Smooth muscle cell of the umbilical artery (primary cell): ENCODE results near the gene CCP110. TPM values are rescaled to one million over a fixed set of nuclear protein-coding genes. Genes with fewer than 3 reads are reported as not detected.

Experiments used
- total RNA-seq: library from RNA; depleted of rRNA; stranded (reverse); fragments of >200 nt; gene quantifications from 2 replicates; pipeline ENCODE4 v1.2.3, GENCODE V29; 2014

CCP110 gene, protein sequence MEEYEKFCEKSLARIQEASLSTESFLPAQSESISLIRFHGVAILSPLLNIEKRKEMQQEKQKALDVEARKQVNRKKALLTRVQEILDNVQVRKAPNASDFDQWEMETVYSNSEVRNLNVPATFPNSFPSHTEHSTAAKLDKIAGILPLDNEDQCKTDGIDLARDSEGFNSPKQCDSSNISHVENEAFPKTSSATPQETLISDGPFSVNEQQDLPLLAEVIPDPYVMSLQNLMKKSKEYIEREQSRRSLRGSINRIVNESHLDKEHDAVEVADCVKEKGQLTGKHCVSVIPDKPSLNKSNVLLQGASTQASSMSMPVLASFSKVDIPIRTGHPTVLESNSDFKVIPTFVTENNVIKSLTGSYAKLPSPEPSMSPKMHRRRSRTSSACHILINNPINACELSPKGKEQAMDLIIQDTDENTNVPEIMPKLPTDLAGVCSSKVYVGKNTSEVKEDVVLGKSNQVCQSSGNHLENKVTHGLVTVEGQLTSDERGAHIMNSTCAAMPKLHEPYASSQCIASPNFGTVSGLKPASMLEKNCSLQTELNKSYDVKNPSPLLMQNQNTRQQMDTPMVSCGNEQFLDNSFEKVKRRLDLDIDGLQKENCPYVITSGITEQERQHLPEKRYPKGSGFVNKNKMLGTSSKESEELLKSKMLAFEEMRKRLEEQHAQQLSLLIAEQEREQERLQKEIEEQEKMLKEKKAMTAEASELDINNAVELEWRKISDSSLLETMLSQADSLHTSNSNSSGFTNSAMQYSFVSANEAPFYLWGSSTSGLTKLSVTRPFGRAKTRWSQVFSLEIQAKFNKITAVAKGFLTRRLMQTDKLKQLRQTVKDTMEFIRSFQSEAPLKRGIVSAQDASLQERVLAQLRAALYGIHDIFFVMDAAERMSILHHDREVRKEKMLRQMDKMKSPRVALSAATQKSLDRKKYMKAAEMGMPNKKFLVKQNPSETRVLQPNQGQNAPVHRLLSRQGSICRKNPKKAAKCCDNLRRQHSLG
- total RNA-seq = 11.0 and 18.9 TPM in 2 replicates

DNA sequence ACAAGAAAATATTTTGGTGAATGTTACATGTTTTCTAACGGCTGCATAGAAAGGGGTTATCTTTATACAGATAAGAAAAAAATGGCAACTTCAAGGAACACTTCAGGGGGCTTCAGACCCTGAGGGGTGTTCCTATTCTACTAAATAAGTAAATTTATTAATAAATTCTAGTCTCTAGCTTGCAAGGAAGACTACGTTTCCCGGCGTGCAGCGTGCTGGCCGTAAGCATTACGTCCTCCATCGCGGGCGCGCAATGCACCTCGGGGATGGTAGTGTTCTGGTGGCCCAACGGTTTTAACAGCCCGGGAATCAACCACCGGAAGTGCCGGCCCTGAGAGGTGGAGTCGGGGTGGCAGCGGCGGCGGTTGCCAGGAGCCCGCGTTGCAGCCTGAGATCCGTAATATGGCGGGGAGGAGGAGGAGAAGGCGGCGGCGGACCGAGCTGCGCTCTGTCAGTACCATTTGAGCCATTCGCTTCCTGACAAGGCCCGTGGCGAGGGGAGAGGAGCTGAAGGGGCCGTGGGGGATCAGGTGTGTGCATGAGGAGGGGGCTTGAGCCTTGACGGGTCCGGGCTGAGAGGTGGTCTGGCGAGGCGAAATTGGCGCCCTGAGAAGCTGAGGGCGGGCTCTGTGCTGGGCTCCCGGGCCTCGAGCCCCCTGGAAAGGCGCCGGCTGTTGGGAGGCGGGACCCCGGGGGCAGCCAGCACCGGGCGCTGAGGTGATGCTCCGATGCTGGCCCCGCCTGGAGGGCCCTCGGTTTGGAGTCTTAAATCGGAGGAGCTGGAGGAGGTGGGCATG is at the start of gene CCP110:
Gene CCP110 (plus strand): TSS at position 384 of the 797 bp plus-strand sequence. CDS start 3,940 bp downstream, outside the sequence.

DNA sequence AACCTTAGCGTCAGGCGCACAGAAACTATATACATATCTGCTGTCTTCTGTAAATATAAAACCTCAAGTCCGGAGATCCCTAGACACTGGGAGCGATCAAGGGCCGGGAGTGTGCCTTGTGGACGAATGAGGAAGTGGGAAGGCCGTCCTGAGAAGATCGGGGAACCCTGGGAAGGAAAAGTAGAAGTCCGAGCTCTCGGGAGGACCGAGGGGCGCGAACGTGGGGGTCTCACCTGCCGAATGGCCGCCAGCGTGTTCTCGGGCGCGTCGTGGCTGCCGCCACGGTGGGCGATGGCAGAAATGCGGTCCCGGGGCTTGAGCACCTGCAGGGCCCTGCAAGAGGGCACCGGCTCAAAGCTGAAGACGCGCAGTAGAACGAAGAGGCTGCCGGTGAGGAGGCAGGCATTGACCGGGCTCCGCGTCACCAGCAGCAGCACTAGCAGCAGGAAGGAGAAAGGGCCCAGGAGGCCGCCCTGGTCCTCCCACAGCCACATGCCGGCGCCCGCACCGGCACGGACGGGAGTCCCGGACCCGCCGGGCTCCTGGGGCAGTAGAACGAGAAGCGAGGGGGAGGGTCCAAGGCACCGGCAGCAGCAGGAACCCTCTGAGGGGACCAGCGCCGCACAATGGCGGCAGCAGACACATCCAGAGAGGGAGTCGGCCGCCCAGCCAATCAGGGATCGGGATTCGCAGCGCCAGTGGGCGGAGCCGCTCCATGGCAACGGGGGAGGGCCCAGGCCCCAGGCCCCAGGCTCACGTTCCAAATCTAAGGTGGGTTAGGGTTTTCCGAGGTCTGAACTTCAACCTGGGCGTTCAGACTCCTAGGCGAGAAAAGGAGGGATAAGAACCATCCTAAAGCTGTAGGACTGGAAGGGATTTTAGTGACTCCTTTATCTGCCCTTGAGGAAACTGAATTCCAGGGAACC is 2.0 kb upstream of the CCP110 start, which contains the start of gene GDE1:
Gene GDE1 (minus strand): TSS at position 628 of the 926 bp plus-strand sequence. CDS start 134 bp downstream, at position 494.

GRCh38 chr16:19555186-19555937 is 31.6 kb downstream of the CCP110 start, which contains the start of gene VPS35L:
Gene VPS35L, plus strand, starts transcription at chr16:19555703. Its CDS starts 27 bp downstream, at chr16:19555730.

Other genes with a start within 250 kb of the CCP110 start
- gene CLEC19A, start 238.2 kb upstream of the CCP110 start, total RNA-seq = not detected in 2 replicates
- gene TMC5, start 106.1 kb upstream of the CCP110 start, total RNA-seq = not detected in 2 replicates
- gene GDE1, start 1.8 kb upstream of the CCP110 start, total RNA-seq = 79.3 and 80.7 TPM in 2 replicates
- 35.3 and 40.1 TPM in 2 replicates for gene VPS35L, start 31.8 kb downstream of the CCP110 start, total RNA-seq
- gene KNOP1, start 194.3 kb downstream of the CCP110 start, total RNA-seq = 12.8 and 16.4 TPM in 2 replicates
- 7.6 and 9.2 TPM in 2 replicates for gene IQCK, start 194.3 kb downstream of the CCP110 start, total RNA-seq